ENCODE data around the gene MOCS3.

DNA sequence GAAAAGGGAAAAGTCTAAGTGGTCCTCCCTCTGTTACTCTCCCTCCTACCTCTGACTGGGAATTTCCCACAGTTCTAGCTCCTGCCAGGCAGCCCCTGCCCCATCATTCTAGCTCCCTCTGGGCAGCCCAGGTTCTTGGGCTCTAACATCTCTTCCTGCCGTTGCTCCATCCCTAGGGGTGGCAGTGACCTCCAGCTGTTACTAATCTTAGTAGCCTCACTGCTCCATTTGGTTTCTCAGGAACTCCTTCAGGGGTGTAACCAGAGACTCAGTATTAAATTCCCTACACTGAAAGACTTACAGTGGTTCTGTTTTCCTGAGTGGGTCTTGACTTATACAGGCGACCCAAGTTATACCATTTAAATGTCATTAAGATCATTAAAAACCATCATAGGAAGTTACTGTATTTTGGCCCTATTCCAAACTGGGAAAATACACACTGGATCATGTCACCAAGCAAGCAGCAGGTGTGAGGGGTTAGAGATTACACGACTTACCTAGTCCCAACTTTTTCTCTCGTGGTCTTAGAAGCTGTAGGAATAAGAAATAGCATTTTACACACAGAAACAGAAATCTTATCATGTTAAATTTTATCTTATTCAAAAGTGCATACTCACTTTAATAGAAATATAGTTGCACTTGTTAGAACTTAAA, 10.4 kb upstream of the MOCS3 start:
- TF ChIP-seq POLR2AphosphoS5 (IDR thresholded peaks at IDR 0.05; ENCODE audit: insufficient read depth, low read depth, low read length) (no peak), EZH2 (IDR thresholded peaks at IDR 0.05; ENCODE audit: borderline replicate concordance, low read depth, low read length, severe bottlenecking) (no peak)
